Neural progenitor cell (in vitro differentiated cells): Measurements from ENCODE around the gene ZNRD2. TPM values are rescaled to one million over a fixed set of nuclear protein-coding genes. Genes with fewer than 3 reads are reported as not detected.

Experiments
- DNase-seq: peaks from one replicate; pipeline ENCODE4 v3.0.0-alpha.2; 2016; ENCODE audit warnings: low spot score
- H2AFZ ChIP-seq: fragments of 200-600 bp; sonication (generic); replicated peaks from 2 replicates; pipeline ENCODE4 v1.6.1; 2016; ENCODE audit warnings: antibody characterized with exemption
- H3F3A ChIP-seq: fragments of 200-600 bp; sonication (generic); 2 replicates; pipeline ENCODE4 v1.6.1; 2016; ENCODE audit warnings: antibody characterized with exemption, low read depth
- H3K27ac ChIP-seq: fragments of 200-600 bp; sonication (generic); 2 replicates; pipeline ENCODE4 v1.5.1; 2016; ENCODE audit warnings: mild to moderate bottlenecking
- H3K27me3 ChIP-seq: fragments of 200-600 bp; sonication (generic); 2 replicates; pipeline ENCODE4 v1.6.1; 2016; ENCODE audit warnings: mild to moderate bottlenecking, moderate library complexity
- H3K36me3 ChIP-seq: fragments of 200-600 bp; sonication (generic); 2 replicates; pipeline ENCODE4 v1.5.1; 2016
- H3K4me1 ChIP-seq: fragments of 200-600 bp; sonication (generic); 2 replicates; pipeline ENCODE4 v1.6.1; 2016; ENCODE audit warnings: mixed run types
- H3K4me2 ChIP-seq: fragments of 200-600 bp; sonication (generic); 2 replicates; pipeline ENCODE4 v1.6.1; 2016
- H3K4me3 ChIP-seq: fragments of 200-600 bp; sonication (generic); 2 replicates; pipeline ENCODE4 v1.5.1; 2016
- H3K79me2 ChIP-seq: fragments of 200-600 bp; sonication (generic); 2 replicates; pipeline ENCODE4 v1.6.1; 2016; ENCODE audit warnings: low read depth
- H3K9ac ChIP-seq: fragments of 200-600 bp; sonication (generic); 2 replicates; pipeline ENCODE4 v1.6.1; 2016
- H3K9me3 ChIP-seq: fragments of 200-600 bp; sonication (generic); 2 replicates; pipeline ENCODE4 v1.5.1; 2016; ENCODE audit warnings: low read depth
- H4K20me1 ChIP-seq: fragments of 200-600 bp; sonication (generic); 2 replicates; pipeline ENCODE4 v1.6.1; 2016; ENCODE audit warnings: low read depth
- H3K27ac Mint-ChIP-seq: 3 replicates; pipeline ENCODE4 v1.8.0; 2021; ENCODE audit warnings: mixed read lengths
- H3K27me3 Mint-ChIP-seq: 2 replicates; pipeline ENCODE4 v1.8.0; 2022; ENCODE audit warnings: low read depth, mild to moderate bottlenecking, inconsistent platforms, moderate library complexity, mixed read lengths; ENCODE audit not compliant: insufficient read depth
- H3K36me3 Mint-ChIP-seq: 3 replicates; pipeline ENCODE4 v1.8.0; 2021; ENCODE audit warnings: mixed read lengths
- H3K4me1 Mint-ChIP-seq: 3 replicates; pipeline ENCODE4 v1.8.0; 2021; ENCODE audit warnings: mixed read lengths
- H3K4me3 Mint-ChIP-seq: 3 replicates; pipeline ENCODE4 v1.8.0; 2021; ENCODE audit warnings: mild to moderate bottlenecking, moderate library complexity, mixed read lengths
- H3K9me3 Mint-ChIP-seq: 3 replicates; pipeline ENCODE4 v1.8.0; 2020; ENCODE audit warnings: mixed read lengths
- EZH2 ChIP-seq: fragments of 200-600 bp; sonication (generic); IDR thresholded peaks from 2 replicates; pipeline ENCODE4 v1.6.1; 2017; ENCODE audit warnings: antibody characterized with exemption, mild to moderate bottlenecking, moderate library complexity
- EZH2phosphoT487 ChIP-seq: fragments of 200-600 bp; sonication (generic); IDR thresholded peaks from 2 replicates; pipeline ENCODE4 v1.6.1; 2017; ENCODE audit warnings: antibody characterized with exemption
- small RNA-seq: library from RNA; depleted of rRNA; stranded (forward); fragments of <200 nt; gene quantifications from one replicate; pipeline ENCODE3, GENCODE V24; 2015
- total RNA-seq: library from RNA; depleted of rRNA; stranded (reverse); fragments of >200 nt; gene quantifications from 2 replicates; pipeline ENCODE4 v1.2.3, GENCODE V29; 2015; ENCODE audit warnings: low replicate concordance
- TF ChIP-seq, protein P1 (sequence below): fragments of 200-600 bp; sonication (generic); IDR thresholded peaks from 2 replicates; pipeline ENCODE4 v1.5.1; 2017; ENCODE audit warnings: antibody characterized with exemption, mild to moderate bottlenecking

The ZNRD2 gene
- total RNA-seq, 1 donor from 2014 or later, result 15.5 TPM

DNA sequence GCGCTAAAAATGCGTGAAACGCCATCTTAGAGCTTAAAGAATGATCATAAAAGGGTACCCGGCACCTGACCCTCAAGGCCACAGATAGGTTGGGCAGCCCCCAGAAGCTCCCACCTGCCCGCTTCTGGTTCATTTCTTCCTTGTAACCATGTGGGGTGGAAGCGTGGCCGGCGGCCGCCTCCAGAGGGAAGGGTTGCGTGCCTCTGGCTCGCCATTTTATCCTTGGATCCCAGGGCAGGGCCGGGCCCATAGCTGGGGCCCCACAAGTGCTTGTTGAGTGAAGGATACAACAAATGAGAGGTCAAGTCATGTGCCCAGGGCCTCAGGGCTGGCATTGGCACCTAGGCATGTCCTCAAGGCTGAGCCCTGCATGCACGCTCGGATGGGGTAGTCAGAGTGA is 51.2 kb downstream of the ZNRD2 start:
- Histone ChIP-seq H3K9ac (no peak overlapping the region), H3K79me2 (peaks cover 12% of the 10 kb centered on the region), H3K4me3 (no peak overlapping the region), H3F3A (peaks cover 4% of the 10 kb centered on the region), H3K4me2 (no peak overlapping the region), H2AFZ (no peak overlapping the region), H3K4me1 (peaks cover 4% of the 10 kb centered on the region), H3K36me3 (no peaks in the 10 kb centered on the region), H3K27ac (no peak overlapping the region), H3K27me3 (no peaks in the 10 kb centered on the region), H4K20me1 (peaks cover 6% of the 10 kb centered on the region), H3K9me3 (no peaks in the 10 kb centered on the region)
- Mint-ChIP-seq H3K27ac (no peak overlapping the region), H3K27me3 (peaks cover 2% of the 10 kb centered on the region), H3K36me3 (peaks cover 9% of the 10 kb centered on the region), H3K9me3 (no peaks in the 10 kb centered on the region), H3K4me1 (peaks cover 10% of the 10 kb centered on the region), H3K4me3 (no peak overlapping the region)
- TF ChIP-seq, protein P1, sequence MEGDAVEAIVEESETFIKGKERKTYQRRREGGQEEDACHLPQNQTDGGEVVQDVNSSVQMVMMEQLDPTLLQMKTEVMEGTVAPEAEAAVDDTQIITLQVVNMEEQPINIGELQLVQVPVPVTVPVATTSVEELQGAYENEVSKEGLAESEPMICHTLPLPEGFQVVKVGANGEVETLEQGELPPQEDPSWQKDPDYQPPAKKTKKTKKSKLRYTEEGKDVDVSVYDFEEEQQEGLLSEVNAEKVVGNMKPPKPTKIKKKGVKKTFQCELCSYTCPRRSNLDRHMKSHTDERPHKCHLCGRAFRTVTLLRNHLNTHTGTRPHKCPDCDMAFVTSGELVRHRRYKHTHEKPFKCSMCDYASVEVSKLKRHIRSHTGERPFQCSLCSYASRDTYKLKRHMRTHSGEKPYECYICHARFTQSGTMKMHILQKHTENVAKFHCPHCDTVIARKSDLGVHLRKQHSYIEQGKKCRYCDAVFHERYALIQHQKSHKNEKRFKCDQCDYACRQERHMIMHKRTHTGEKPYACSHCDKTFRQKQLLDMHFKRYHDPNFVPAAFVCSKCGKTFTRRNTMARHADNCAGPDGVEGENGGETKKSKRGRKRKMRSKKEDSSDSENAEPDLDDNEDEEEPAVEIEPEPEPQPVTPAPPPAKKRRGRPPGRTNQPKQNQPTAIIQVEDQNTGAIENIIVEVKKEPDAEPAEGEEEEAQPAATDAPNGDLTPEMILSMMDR, result no peak
- TF ChIP-seq EZH2 (no peak), EZH2phosphoT487 (no peak)
- DNase-seq, result no peak

Small RNAs within 50 kb of the gene (small RNA-seq; reads per million reads assigned to genes)
- gene AP001362.1, result not detected

Other genes starting within 250 kb of the ZNRD2 start
- gene DPF2, start 236.6 kb upstream of the ZNRD2 start, total RNA-seq, result 63.3 and 72.1 TPM in 2 replicates
- gene TIGD3, start 215.7 kb upstream of the ZNRD2 start, total RNA-seq, result 2.5 and 4.3 TPM in 2 replicates
- 0.47 and 1.2 TPM in 2 replicates for gene SLC25A45, start 187.8 kb upstream of the ZNRD2 start, total RNA-seq
- gene FRMD8, start 183.8 kb upstream of the ZNRD2 start, total RNA-seq, result 5.8 and 28.3 TPM in 2 replicates
- 2.8 and 4.0 TPM in 2 replicates for gene NEAT1, start 147.7 kb upstream of the ZNRD2 start, total RNA-seq
- 5,397 and 9,030 TPM in 2 replicates for gene MALAT1, start 71.4 kb upstream of the ZNRD2 start, total RNA-seq
- 16.9 and 45.2 TPM in 2 replicates for gene SCYL1, start 45.4 kb upstream of the ZNRD2 start, total RNA-seq
- gene LTBP3, start 12.1 kb upstream of the ZNRD2 start, total RNA-seq, result 1.2 and 6.1 TPM in 2 replicates
- gene FAM89B, start 2.1 kb downstream of the ZNRD2 start, total RNA-seq, result 11.7 and 27.8 TPM in 2 replicates
- 4.7 and 5.1 TPM in 2 replicates for gene EHBP1L1, start 5.6 kb downstream of the ZNRD2 start, total RNA-seq
- 0.34 TPM in 1 of 2 replicates, not detected in the other for gene KCNK7, start 25.3 kb downstream of the ZNRD2 start, total RNA-seq
- 9.9 and 42.0 TPM in 2 replicates for gene MAP3K11, start 43.7 kb downstream of the ZNRD2 start, total RNA-seq
- gene PCNX3, start 45.3 kb downstream of the ZNRD2 start, total RNA-seq, result 6.6 and 19.3 TPM in 2 replicates
- gene SIPA1, start 67.6 kb downstream of the ZNRD2 start, total RNA-seq, result 4.7 and 16.4 TPM in 2 replicates
- gene RELA, start 92.4 kb downstream of the ZNRD2 start, total RNA-seq, result 11.0 and 14.7 TPM in 2 replicates
- gene KAT5, start 141.8 kb downstream of the ZNRD2 start, total RNA-seq, result 21.0 and 41.7 TPM in 2 replicates
- gene RNASEH2C, start 150.3 kb downstream of the ZNRD2 start, total RNA-seq, result 23.4 and 53.3 TPM in 2 replicates
- gene AP5B1, start 210.5 kb downstream of the ZNRD2 start, total RNA-seq, result 3.6 and 13.8 TPM in 2 replicates
- gene OVOL1, start 216.6 kb downstream of the ZNRD2 start, total RNA-seq, result 0.12 TPM in 1 of 2 replicates, not detected in the other